ENCODE results near the gene INSC.

The INSC gene

DNA sequence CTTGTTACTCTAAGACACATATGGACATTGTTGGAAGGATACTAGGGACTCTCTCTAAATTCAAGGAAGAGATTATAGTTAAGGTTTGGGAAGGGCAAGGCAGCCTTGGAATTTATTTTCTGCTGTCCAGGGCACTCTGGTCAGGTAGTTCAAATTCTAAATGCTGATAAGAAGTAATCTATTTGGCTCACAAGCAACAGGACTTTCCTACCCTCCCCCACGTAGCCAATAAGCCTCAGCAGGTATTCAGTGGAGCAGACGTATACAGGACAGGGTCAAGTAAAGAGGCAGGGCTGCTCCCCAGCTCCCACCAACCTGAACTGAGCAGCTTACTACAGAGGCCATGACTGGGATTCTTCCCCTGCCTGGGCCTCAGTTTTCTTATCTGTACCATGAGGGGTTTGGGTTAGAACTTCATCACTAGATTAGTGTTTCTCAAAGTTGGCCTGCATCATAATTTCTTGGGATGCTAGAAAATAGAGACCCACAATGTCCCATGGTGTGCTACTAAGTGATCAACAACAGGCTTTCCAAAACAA is 6.1 kb upstream of the INSC start:
- no peak for DNase-seq

DNA sequence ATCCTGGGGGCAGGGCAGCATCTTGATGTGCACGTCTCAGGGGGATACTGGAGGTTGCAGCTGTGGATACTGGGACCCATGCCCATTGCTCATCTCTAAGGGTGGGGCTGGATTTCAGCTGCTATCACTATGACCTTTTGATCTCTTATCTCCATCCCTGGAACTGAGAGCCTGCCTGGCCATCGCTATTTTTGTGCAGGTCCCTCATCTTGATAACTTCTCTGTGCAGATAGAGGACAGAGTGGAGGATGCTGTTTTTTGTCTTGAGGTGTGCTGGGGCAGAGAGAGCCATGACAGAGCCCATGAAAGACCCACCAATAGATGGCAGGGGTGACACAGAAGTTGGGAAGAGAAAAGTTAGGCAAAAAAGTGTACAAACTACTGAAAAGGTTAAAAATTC is 5.1 kb upstream of the INSC start:
- no peak for DNase-seq

DNA sequence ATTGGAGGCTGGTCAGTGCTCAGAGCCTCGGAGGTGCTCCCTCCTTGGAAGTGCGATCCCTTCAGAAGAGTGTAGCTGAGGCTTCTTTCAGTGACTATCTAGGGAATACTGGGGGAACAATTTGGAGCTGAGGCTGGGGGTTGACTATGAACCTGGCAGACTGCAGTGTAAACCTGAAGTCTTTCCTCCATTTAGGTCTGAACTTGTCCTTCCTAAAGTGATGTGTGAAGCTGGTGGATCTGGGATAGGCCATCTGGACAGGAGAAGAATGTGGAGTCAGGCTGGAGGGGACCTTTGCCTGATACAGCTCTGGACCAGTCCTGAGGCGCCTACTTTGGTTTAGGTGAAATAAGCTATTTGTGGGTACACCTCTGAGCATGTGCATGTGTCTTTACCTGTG is 3.5 kb upstream of the INSC start:
- DNase-seq: no peak

DNA sequence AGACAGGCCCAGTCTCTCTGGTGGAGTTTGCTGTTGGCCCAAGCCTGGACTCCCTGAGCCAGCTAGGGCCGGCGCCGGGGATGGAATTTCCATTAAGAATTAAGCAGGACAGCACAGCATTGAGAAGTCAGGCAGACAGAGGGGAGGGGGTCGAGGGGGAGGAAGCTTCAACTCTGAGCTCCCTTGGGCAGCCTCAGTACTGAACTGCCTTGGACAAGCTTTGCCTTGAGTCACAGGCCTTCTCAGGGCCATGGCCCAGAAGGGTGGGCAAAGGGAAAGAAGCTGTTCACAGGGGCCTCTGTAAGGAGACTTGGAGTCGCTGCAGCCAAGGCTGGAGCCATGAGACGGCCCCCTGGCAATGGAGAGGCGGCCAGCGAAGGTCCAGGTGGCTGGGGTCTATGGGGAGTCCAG is 2.6 kb upstream of the INSC start:
- DNase-seq: no peak

DNA sequence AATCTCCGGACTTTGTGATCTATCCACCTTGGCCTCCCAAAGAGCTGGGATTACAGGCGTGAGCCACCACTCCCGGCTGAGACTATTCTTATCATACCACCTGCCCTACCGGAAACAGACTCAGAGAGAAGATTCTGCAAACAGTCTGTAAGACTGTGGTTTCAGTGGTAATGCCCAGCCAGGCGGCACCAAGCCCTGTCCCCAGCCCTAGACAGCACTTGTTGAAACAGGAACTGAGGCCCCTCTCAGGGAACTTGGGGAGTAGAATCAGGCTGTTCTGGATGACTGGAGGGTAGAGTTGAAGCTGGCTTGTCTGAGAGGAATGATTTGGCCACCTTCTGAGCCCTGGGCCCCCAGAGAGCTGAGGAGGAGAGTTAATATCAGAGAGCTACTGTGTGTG is 1.3 kb upstream of the INSC start:
- no peak for DNase-seq

DNA sequence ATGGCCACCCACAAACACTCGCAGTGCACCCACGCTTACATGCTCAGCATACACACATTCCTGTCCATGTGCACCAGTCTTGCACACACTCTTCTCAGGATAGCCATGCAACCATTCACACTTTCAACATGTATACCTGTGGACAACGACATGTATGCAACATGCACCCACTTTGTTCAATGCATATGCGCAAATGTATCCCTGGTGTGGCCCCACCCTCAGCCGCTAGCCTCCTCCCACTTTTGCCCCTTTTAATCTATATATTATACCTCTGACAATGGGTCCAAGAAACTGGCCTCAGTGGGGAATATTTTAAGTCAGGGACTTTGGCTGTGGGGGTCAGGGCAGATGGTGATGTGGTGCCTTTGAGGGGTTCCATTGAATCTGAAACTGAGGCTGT is 963 bp downstream of the INSC start:
- no peak for DNase-seq

DNA sequence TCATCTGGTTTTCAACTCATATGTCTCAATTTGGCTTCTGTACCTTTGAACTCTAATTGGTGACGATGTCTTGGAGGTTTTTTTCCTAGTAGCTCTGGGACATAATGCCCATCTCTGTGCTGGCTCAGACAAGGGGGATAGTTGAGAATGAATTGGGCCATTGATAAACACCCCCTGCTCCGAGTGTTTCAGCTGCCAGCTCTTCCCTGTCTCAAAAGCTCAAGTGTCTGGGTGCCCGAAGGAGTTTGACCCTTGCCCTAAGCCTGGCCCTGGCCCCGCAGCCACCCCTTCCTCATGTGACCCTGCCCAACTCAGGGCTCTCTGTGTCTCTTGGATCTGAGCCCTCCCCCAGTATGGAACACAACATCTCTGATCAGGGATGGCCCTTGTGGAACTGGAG is 3.0 kb downstream of the INSC start:
- DNase-seq: no peak

DNA sequence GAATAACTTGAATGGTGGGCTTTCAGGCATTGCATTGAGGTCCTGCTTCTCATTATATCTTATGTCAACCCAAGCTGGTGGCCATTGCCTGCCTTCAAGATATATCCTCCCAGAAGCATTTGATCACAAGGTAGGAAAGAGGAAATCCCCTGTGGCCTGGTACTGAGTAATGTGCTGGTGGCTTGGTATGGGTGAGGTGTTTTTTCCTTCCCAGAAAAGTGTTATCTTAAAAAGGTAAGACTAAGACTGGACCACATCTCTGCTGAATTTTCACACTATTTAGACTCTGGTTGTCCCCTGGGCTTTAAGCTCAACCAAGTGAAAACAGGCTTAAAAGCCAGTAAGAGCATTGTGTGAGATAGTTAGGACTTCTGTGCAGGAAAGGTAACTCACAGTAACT is 3.7 kb downstream of the INSC start:
- no peak for DNase-seq

DNA sequence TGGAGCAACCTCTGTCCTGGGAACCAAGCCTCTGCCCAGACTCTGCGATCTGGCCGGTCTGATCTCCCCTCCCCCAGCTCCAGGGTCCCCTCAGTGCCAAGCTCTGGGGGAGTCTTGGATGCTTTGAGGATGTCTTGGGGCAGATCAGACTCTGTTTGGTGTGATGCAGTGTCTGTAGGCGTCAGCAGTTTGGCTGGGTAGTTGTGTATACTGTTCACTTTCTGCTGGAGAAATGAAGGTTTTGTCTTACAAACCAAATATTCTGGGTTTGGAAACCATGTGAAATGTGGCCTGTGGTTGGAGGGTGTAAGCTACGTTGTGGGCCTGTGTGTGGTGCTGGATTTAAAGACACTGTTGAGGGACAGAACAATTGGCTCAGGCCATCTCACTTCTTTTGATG is 4.6 kb downstream of the INSC start:
- no peak for DNase-seq

DNA sequence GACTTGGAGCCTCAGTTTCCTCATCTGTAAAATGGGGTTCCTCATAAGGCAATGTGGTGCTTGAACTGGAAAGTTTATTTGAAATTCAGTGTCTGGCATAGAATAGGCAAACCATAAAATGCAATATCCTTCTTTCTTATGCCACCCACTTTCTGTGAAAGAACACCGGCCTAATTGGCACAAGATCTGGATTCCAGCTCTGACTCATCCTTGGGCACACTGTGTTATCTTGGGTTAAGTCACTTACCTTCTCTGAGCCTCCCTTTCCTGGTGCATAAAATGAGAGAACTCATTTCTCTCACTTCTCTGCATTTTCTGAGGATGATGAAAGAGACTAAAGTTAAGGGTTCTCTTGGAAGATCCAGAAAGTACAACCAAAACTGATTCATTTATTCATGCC is 5.1 kb downstream of the INSC start:
- DNase-seq: no peak

DNA sequence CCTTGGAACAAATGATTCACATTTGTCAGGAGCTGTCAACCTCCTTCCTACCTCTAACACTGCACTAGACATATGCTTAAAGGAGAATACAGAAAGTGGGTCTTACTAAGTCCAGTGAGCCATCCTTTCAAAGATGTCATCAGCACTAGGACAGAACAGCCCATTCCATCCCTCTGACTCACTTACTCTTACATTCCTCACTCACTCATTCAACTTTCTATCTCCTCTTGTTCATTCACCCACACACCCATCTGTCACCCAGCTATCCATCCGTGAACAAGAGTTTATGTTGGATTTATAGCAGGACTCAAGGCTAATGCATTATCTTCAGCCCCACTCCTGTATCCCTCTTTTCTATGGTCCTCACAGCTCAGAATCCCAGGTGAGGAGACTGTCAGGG is 9.1 kb downstream of the INSC start:
- peak; percentile 96 for DNase-seq

DNA sequence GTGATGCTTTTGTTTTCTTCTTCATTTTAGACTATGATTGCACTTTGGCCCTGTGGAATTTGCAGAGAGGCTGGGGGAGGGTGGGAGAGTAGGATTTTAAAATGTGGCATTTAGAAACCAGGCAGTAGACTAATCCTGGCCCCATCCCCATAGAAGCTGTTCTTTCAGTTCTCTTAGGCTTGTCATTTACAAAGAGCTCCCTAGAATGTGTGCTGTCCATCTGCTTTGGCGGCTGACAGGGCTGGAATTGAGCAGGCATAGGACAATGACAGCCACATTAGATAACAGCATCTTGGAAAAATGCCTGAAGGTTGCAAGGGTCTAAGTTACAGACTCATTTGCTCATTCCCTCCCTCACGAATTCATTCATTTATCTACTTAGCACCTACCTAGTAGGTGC is 9.8 kb downstream of the INSC start:
- DNase-seq: no peak

DNA sequence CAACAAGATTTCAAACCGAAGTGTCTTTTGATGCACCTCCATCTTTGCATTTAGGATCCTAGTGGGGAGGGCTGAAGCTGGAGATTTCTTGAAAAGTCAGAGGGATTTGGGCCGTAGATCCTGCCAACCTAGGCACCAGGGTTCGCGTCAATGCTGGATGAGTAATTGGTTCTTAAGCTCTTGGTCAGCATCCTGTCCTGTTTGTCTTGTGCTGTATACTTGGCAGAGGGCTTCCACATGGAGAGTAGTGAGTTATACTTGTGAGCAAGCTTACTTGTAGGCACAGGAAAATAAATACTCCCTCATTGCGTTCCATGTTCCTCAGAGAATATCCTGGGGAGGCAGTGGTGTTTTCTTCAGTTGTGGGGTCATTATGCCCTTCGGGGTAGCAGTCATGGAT is 12.6 kb downstream of the INSC start:
- peak; percentile 13 for DNase-seq

DNA sequence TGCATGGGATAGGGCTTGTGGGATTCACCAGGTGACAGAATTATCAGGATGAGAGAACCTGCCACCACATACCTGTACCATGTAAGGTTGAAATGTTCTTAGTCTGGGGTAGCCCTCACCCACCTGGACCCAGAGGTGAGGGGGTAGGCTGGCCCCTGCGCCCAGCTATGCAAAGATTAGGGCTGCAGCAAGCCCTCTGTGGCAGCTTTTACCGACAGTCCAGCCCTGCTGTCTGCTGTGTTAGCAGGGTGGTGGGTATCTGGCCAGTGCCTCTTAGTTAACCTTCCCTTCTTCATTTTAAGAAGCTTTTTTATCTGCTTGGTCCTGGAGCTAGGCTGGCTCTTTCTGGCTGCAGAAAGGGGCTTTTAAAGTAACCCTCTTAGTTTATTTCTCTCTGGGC is 13.9 kb downstream of the INSC start:
- DNase-seq: no peak

DNA sequence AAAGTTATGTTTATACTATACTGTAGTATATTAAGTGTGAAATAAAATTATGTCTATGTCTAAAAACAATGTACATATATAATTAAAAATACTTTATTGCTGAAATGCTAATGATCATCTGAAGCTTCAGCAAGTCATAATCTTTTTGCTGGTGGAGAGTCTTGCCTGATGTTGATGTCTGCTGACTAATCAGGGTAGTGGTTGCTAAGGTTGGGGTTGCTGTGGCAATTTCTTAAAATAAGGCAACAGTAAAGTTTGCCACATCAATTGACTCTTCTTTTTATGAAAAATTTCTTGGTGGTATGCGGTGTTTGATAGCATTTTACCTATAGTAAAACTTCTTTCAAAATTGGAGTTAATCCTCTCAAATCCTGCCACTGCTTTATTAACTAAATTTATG is 21.4 kb downstream of the INSC start:
- no peak for DNase-seq

DNA sequence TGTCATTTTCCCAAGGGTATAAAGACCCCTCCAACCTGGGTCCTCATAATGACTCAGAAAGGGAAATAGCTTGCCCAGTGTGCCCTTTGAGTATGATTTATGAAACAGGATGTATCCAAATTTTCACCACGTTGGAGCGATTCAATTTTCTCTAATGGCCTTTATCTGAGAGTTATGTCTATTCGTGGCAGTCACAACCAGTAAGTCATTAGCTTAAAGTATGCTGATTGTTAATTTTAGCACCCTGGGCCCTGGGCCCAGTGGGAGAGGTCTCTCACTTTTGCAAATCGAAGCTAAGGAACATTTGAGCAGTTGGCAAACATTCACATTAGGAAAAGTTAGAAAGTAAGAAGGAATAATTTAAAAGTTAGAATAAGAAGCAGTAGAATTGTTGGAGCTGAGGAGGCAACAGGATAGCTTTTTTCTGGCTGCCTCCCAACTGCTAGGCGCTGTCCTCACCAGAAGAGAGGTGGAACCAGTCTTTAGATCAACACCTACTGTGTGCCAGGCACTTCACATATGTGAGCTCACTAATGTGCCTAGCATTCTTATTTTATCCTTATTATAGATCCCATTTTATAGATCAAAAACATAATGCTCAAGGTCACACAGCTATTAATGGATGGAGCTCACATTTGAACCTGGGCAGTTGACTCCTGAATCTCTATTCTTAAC is 24.5 kb downstream of the INSC start:
- no peak for DNase-seq

DNA sequence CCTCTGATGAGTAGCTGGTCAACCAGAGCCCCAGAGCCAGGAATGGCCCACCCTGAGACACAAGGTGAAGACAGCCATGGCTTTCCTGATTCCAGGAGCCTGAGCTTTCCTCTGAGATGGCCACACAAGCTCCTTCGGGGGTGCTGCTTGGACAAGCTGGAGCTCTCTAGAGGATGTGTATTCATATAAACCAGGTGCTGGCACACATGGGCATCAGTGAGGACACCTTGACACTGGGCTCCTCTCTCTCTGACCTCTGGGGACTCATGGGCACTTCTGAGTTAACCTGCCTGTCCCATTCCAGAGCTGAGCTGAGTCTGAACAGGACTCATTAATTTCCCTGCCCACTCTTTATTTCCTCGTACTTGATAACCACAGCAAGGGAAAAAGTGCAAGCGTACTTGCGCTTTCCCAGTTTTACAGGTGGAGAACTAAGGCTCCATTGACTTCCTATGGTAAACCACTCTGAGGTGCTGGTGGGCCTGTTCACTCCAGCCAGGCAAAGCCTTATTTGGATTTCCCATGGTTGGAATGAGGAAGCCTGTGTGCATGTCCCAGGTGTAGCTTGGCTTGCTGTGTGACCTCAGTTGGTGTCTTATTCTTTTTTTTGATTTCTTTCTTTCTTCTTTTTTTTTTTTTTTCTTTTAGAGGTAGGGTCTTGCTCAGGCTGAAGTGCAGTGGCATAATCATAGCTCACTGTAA is 25.4 kb downstream of the INSC start:
- DNase-seq: no peak

DNA sequence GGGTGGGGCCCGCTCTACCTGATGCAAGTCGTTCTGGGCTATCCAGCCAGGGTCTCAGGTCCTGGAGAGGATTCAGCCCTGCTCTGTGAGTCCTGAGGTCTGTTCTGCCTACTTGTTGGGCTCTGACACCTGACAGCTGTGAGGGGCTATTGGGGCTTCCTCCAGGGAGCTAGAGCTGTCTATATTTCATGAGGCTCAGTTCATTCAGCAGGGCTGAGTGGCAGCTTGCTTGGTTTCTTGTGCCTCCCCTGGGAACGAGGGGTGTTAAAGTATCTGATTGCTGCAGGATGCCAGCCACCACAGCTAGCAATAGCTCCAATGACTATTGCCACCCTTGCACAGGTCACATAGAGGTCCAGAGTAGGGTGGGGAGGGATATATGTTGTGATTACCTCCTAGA is 26.7 kb downstream of the INSC start:
- no peak for DNase-seq

DNA sequence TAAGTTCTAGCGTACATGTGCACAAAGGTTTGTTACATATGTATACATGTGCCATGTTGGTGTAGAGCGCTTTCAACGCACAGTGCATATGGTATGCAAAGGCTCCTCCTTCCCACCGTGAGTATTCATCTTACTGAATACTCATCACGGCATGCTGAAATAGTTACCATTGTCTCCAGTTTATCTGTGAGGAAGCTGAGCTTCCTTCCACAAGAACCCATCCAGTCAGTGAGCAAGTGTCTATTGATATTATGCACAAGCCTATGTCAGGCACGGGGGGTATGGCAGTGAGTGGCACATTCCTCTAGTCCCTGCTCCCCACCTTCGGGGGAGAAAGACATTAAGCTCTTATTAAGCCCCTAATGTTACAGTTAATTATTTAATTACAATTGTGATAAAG is 28.1 kb downstream of the INSC start:
- DNase-seq: no peak

DNA sequence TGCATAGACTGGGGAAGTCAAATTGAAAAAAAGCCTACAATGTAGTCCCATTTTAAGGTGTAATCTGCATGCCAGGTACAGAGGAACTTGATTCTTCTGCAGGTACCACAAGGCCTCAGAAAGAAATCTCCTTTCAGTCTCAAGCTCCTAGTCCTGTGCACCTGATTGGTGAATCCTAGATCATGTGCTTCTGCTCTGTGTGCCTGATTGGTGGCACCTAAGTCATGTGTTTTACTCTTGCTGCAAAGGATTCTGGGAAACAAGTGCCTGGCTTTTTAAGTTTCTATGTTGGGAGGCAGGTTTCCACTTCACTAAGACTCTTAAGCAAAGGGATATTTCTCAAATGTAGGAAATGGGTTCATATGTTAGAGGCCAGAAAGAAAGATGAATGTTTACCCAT is 29.1 kb downstream of the INSC start:
- DNase-seq: no peak

DNA sequence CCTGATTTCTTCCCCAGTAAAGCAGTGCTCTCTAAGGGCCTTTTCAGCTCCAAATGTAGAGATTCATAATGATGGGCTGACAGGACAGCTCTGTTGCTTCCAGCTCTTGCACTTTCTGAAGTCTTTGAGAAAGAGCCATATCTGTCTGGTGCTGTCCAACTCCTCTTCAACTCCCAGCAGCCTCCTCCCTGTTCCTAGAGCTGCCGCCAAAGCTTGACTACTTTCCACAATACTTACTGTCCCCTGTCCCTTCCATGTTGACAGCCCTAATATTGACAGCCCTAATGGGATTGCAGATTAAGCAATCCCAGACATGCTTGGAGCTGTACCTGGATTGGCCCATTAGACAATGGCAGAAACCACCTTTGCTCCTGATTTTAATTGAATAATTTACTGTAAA is 29.6 kb downstream of the INSC start:
- DNase-seq: no peak

DNA sequence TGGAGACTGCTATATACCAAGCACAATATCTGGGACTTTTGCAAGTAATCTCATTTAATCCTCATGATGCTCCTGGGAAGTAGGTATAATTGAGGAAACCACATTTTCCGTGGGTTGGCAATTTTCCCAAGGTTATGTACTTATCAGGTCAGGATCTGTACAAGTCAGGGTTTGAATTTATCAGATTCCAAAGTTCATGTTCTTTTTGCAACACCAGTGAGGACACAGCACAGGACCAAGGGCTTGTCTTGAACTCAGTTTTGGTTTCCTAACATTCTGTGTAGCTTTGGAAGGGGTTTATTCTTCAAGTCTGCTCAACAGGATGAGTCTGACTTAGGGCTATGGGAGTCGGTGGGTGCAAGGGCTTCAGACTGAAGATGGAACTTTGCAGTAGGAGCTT is 30.4 kb downstream of the INSC start:
- no peak for DNase-seq

DNA sequence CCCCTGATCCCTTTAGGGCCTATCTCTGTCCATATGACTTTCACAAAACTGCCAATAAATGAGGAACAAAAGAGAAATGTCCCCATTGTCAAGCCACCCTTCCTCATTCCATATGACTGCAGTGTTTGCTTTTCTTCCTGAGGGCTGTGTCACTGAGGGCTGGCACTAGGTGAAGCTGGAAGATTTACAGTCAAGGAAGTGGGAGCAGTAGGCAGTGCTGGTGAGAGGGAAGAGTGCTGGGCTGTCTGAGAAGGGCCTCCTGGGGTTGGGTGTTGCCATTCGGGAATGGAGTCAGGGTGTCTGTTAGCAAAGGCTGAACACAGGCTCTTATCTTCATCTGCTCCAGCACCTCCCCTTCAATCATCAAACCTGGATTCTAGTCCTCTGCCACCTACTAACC is 30.9 kb downstream of the INSC start:
- no peak for DNase-seq

DNA sequence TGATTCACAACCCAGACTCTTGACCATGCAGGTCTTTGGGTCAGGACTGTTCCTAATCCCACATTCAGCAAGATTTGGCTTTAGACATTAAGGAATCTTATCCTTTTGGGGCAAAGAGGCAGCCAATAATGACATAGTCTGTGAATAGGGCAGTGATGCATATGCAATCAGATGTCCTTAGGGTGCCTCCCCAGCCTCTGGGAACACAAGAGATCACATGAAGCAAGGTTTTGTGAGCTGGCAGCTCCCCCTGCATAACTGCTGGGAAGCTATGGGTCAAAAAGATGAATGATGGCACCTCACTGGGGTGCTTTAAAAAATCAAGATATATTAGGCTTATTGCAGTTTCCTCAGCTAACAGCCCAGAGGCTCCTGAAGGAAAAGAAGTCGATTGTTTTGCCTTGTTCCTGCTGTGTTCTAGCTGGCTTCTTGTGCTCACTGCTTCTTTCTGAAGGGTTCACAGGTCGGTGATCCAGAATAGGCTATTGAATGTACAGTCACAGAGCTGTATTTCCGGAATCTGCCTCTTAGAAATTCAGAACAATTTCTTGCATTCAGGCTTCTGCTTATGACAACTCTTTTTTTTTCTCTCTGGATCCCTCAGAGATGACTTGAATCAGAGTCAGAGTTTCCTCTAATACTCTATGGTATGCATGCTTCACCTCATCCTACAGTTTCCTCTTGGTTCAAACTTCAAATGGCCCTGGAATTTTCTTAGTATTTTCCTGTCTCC is 31.7 kb downstream of the INSC start:
- DNase-seq: no peak
